Activated T-helper 1 cell treated with anti-CD3 and anti-CD28 coated beads, Interleukin-12 subunit alpha, Interleukin-12 subunit beta, Interleukin-2, Interleukin-4 antibody, amounts not matched to agents 30 ng/mL and 10 ng/mL and 1 ng/mL, durations not matched to agents 14 hours and 24 hours and 36 hours (primary cell): Measurements from ENCODE around the gene FADS2. TPM values are rescaled to one million over a fixed set of nuclear protein-coding genes. Genes with fewer than 3 reads are reported as not detected.

Experiments used
- DNase-seq: peaks from one replicate; pipeline ENCODE4 v3.0.0; 2021; ENCODE audit warnings: low spot score
- H3K27ac Mint-ChIP-seq: one replicate; pipeline ENCODE4 v1.8.0; 2021; ENCODE audit warnings: mild to moderate bottlenecking, mixed read lengths
- H3K27me3 Mint-ChIP-seq: one replicate; pipeline ENCODE4 v1.8.0; 2022; ENCODE audit warnings: mild to moderate bottlenecking, moderate library complexity, mixed read lengths; ENCODE audit not compliant: insufficient read depth
- H3K36me3 Mint-ChIP-seq: one replicate; pipeline ENCODE4 v1.8.0; 2021; ENCODE audit warnings: low read depth, mixed read lengths
- H3K4me1 Mint-ChIP-seq: one replicate; pipeline ENCODE4 v1.8.0; 2021; ENCODE audit warnings: low read depth, mixed read lengths
- H3K4me3 Mint-ChIP-seq: one replicate; pipeline ENCODE4 v1.8.0; 2021; ENCODE audit warnings: mild to moderate bottlenecking, moderate library complexity, mixed read lengths
- H3K9me3 Mint-ChIP-seq: one replicate; pipeline ENCODE4 v1.8.0; 2021; ENCODE audit warnings: mixed read lengths
- intact Hi-C: fragments of 100-400 bp; cut with micrococcal nuclease; formaldehyde crosslinking; loops from one replicate; pipeline ENCODE4 v1.15.1; 2024
- total RNA-seq: library from RNA; stranded (reverse); gene quantifications from 2 replicates; pipeline ENCODE4 v1.2.3, GENCODE V29; 2022

Gene FADS2
- total RNA-seq, 1 donor from 2014 or later, result 250 TPM

- intact Hi-C loops, result no loop called here
- H3K36me3 Mint-ChIP-seq, result no peaks in the 10 kb centered on the region
Measured at GRCh38 chr11:61896665-61897386, 68.7 kb downstream of the FADS2 start.

GRCh38 chr11:61897387-61898246, 69.5 kb downstream of the FADS2 start:
- intact Hi-C loops, result no loop called here
- H3K4me3 Mint-ChIP-seq, result no peak overlapping the region
- DNase-seq, result peak; percentile 61
- H3K36me3 Mint-ChIP-seq, result no peaks in the 10 kb centered on the region
- peaks cover under 1% of the 10 kb centered on the region for H3K27me3 Mint-ChIP-seq
- H3K4me1 Mint-ChIP-seq, result peaks cover 5% of the 10 kb centered on the region
- H3K9me3 Mint-ChIP-seq, result no peaks in the 10 kb centered on the region
- H3K27ac Mint-ChIP-seq, result no peak overlapping the region

More at GRCh38 chr11:61896665-61897386, 68.7 kb downstream of the FADS2 start:
- Mint-ChIP-seq H3K4me1 (peaks cover 5% of the 10 kb centered on the region), H3K27ac (no peak overlapping the region), H3K4me3 (no peak overlapping the region), H3K27me3 (peaks cover 6% of the 10 kb centered on the region), H3K9me3 (no peaks in the 10 kb centered on the region)
- DNase-seq, result no peak

- no peaks in the 10 kb centered on the region for H3K9me3 Mint-ChIP-seq
- H3K4me1 Mint-ChIP-seq, result peaks cover 5% of the 10 kb centered on the region
- no peaks in the 10 kb centered on the region for H3K27me3 Mint-ChIP-seq
- H3K4me3 Mint-ChIP-seq, result no peak overlapping the region
- no peaks in the 10 kb centered on the region for H3K36me3 Mint-ChIP-seq
- no peak for DNase-seq
- H3K27ac Mint-ChIP-seq, result no peak overlapping the region
- intact Hi-C loops, result no loop called here
Measured at GRCh38 chr11:61898247-61898582, 70.1 kb downstream of the FADS2 start.

GRCh38 chr11:61899146-61899841, 71.2 kb downstream of the FADS2 start:
- peaks cover 4% of the 10 kb centered on the region for H3K27me3 Mint-ChIP-seq
- DNase-seq, result peak; percentile 86
- H3K4me1 Mint-ChIP-seq, result peaks cover 5% of the 10 kb centered on the region
- no peaks in the 10 kb centered on the region for H3K36me3 Mint-ChIP-seq
- no peak overlapping the region for H3K4me3 Mint-ChIP-seq
- intact Hi-C loops, result loop anchor here (1.0 kb wide), 6 partner anchors 28 to 213 kb away; no protein-coding TSS in a partner anchor
- no peaks in the 10 kb centered on the region for H3K9me3 Mint-ChIP-seq
- no peak overlapping the region for H3K27ac Mint-ChIP-seq

- peaks cover 5% of the 10 kb centered on the region for H3K4me1 Mint-ChIP-seq
- H3K9me3 Mint-ChIP-seq, result no peaks in the 10 kb centered on the region
- DNase-seq, result no peak
- intact Hi-C loops, result no loop called here
- H3K27me3 Mint-ChIP-seq, result peaks cover 4% of the 10 kb centered on the region
- H3K4me3 Mint-ChIP-seq, result no peak overlapping the region
- no peak overlapping the region for H3K27ac Mint-ChIP-seq
- H3K36me3 Mint-ChIP-seq, result no peaks in the 10 kb centered on the region
Measured at GRCh38 chr11:61900251-61900650, 72.2 kb downstream of the FADS2 start.

- H3K9me3 Mint-ChIP-seq, result no peaks in the 10 kb centered on the region
- no peak for DNase-seq
- intact Hi-C loops, result no loop called here
- no peak overlapping the region for H3K4me3 Mint-ChIP-seq
- H3K27me3 Mint-ChIP-seq, result peaks cover 4% of the 10 kb centered on the region
- H3K27ac Mint-ChIP-seq, result no peak overlapping the region
- H3K4me1 Mint-ChIP-seq, result peaks cover 5% of the 10 kb centered on the region
- no peaks in the 10 kb centered on the region for H3K36me3 Mint-ChIP-seq
Measured at GRCh38 chr11:61901397-61901796, 73.3 kb downstream of the FADS2 start.

- peaks cover 5% of the 10 kb centered on the region for H3K4me1 Mint-ChIP-seq
- intact Hi-C loops, result no loop called here
- H3K9me3 Mint-ChIP-seq, result no peaks in the 10 kb centered on the region
- peaks cover 4% of the 10 kb centered on the region for H3K27me3 Mint-ChIP-seq
- H3K36me3 Mint-ChIP-seq, result no peaks in the 10 kb centered on the region
- DNase-seq, result no peak
- H3K27ac Mint-ChIP-seq, result no peak overlapping the region
- H3K4me3 Mint-ChIP-seq, result no peak overlapping the region
Measured at GRCh38 chr11:61902313-61902712, 74.2 kb downstream of the FADS2 start.

- H3K4me3 Mint-ChIP-seq, result no peak overlapping the region
- intact Hi-C loops, result no loop called here
Measured at GRCh38 chr11:61903845-61904244, 75.7 kb downstream of the FADS2 start.

GRCh38 chr11:61904539-61905048, 76.5 kb downstream of the FADS2 start:
- DNase-seq, result no peak
- Mint-ChIP-seq H3K4me3 (no peak overlapping the region), H3K9me3 (no peaks in the 10 kb centered on the region), H3K27ac (no peak overlapping the region), H3K4me1 (no peaks in the 10 kb centered on the region), H3K36me3 (no peaks in the 10 kb centered on the region), H3K27me3 (peaks cover 4% of the 10 kb centered on the region)
- intact Hi-C loops, result no loop called here

More at GRCh38 chr11:61903845-61904244, 75.7 kb downstream of the FADS2 start:
- Mint-ChIP-seq H3K27ac (no peak overlapping the region), H3K36me3 (no peaks in the 10 kb centered on the region), H3K4me1 (peaks cover 5% of the 10 kb centered on the region), H3K9me3 (no peaks in the 10 kb centered on the region), H3K27me3 (peaks cover 4% of the 10 kb centered on the region)
- DNase-seq, result no peak

- intact Hi-C loops, result no loop called here
- H3K4me3 Mint-ChIP-seq, result no peak overlapping the region
- no peaks in the 10 kb centered on the region for H3K36me3 Mint-ChIP-seq
- no peaks in the 10 kb centered on the region for H3K9me3 Mint-ChIP-seq
- no peak overlapping the region for H3K27ac Mint-ChIP-seq
- no peaks in the 10 kb centered on the region for H3K4me1 Mint-ChIP-seq
- peaks cover 4% of the 10 kb centered on the region for H3K27me3 Mint-ChIP-seq
- no peak for DNase-seq
Measured at GRCh38 chr11:61905067-61905696, 77.1 kb downstream of the FADS2 start.

- Mint-ChIP-seq H3K27ac (no peak overlapping the region), H3K4me3 (no peak overlapping the region), H3K9me3 (no peaks in the 10 kb centered on the region), H3K36me3 (no peaks in the 10 kb centered on the region), H3K4me1 (no peaks in the 10 kb centered on the region), H3K27me3 (peaks cover 4% of the 10 kb centered on the region)
- DNase-seq, result no peak
- intact Hi-C loops, result no loop called here
Measured at GRCh38 chr11:61905801-61906521, 77.9 kb downstream of the FADS2 start.

GRCh38 chr11:61906522-61906909, 78.4 kb downstream of the FADS2 start:
- intact Hi-C loops, result no loop called here
- Mint-ChIP-seq H3K4me1 (no peaks in the 10 kb centered on the region), H3K27me3 (peaks cover 4% of the 10 kb centered on the region), H3K36me3 (no peaks in the 10 kb centered on the region), H3K27ac (no peak overlapping the region), H3K4me3 (no peak overlapping the region), H3K9me3 (no peaks in the 10 kb centered on the region)
- no peak for DNase-seq
